Caki2 (cell line): ENCODE data around the gene KIRREL1. TPM values are rescaled to one million over a fixed set of nuclear protein-coding genes. Genes with fewer than 3 reads are reported as not detected.

ENCODE experiments used
- DNase-seq: peaks from one replicate; pipeline ENCODE4 v3.0.0-alpha.2; 2015; ENCODE audit warnings: low read depth
- in situ Hi-C: cut with HindIII; loops from 2 replicates; pipeline ENCODE4 v1.10.0; 2016; ENCODE audit warnings: low sequenced_read_pairs, low pct_unique_long_range_greater_than_20kb, mixed read lengths
- total RNA-seq: library from RNA; depleted of rRNA; stranded (reverse); fragments of >200 nt; shearing (Covaris generic); gene quantifications from 2 replicates; pipeline ENCODE4 v1.2.3, GENCODE V29; 2014; ENCODE audit warnings: low replicate concordance

The KIRREL1 gene
- total RNA-seq, 1 experiment from 2014 or later = 62.9 TPM

GRCh38 chr1:158020259-158020885 is 26.9 kb downstream of the KIRREL1 start:
- peak; percentile 45 for DNase-seq
- in situ Hi-C loops = no loop called here

- in situ Hi-C loops = no loop called here
- peak; percentile 39 for DNase-seq
Observed at GRCh38 chr1:158020886-158021620, 27.6 kb downstream of the KIRREL1 start.

GRCh38 chr1:158021721-158022120 is 28.3 kb downstream of the KIRREL1 start:
- in situ Hi-C loops = no loop called here
- no peak for DNase-seq

- in situ Hi-C loops = no loop called here
- no peak for DNase-seq
Observed at GRCh38 chr1:158022554-158023312, 29.3 kb downstream of the KIRREL1 start.

GRCh38 chr1:158024737-158025136 is 31.3 kb downstream of the KIRREL1 start:
- in situ Hi-C loops = no loop called here
- no peak for DNase-seq

GRCh38 chr1:158025576-158026230 is 32.3 kb downstream of the KIRREL1 start:
- peak; percentile 86 for DNase-seq
- in situ Hi-C loops = no loop called here

GRCh38 chr1:158026651-158027050 is 33.2 kb downstream of the KIRREL1 start:
- in situ Hi-C loops = no loop called here
- DNase-seq = no peak

- no peak for DNase-seq
- in situ Hi-C loops = no loop called here
Observed at GRCh38 chr1:158027508-158027907, 34.1 kb downstream of the KIRREL1 start.

GRCh38 chr1:158028969-158029368 is 35.5 kb downstream of the KIRREL1 start:
- in situ Hi-C loops = no loop called here
- DNase-seq = peak; percentile 83

- in situ Hi-C loops = no loop called here
- DNase-seq = no peak
Observed at GRCh38 chr1:158035014-158035413, 41.6 kb downstream of the KIRREL1 start.

GRCh38 chr1:158035976-158036583 is 42.6 kb downstream of the KIRREL1 start:
- in situ Hi-C loops = no loop called here
- DNase-seq = no peak

GRCh38 chr1:158037008-158037865 is 43.8 kb downstream of the KIRREL1 start:
- no peak for DNase-seq
- in situ Hi-C loops = no loop called here

- DNase-seq = peak; percentile 67
- in situ Hi-C loops = no loop called here
Observed at GRCh38 chr1:158037866-158038359, 44.5 kb downstream of the KIRREL1 start.

- no peak for DNase-seq
- in situ Hi-C loops = no loop called here
Observed at GRCh38 chr1:158038793-158039192, 45.3 kb downstream of the KIRREL1 start.

- DNase-seq = no peak
Observed at GRCh38 chr1:158039380-158039779, 45.9 kb downstream of the KIRREL1 start.

GRCh38 chr1:158040323-158040722 is 46.9 kb downstream of the KIRREL1 start:
- in situ Hi-C loops = no loop called here
- no peak for DNase-seq

More at GRCh38 chr1:158039380-158039779, 45.9 kb downstream of the KIRREL1 start:
- in situ Hi-C loops = no loop called here

- DNase-seq = no peak
- in situ Hi-C loops = no loop called here
Observed at GRCh38 chr1:158043232-158043631, 49.8 kb downstream of the KIRREL1 start.
